ENCODE results near the gene ZCCHC24. TPM values are rescaled to one million over a fixed set of nuclear protein-coding genes. Genes with fewer than 3 reads are reported as not detected.
"Not testable (repeated sequence)": the region's sequence is repeated elsewhere in the genome, so short reads cannot be mapped to it uniquely, and the experiment has no call there.

Gene ZCCHC24
- total RNA-seq, 1 donor from 2014 or later: 2.7 TPM

- DNase-seq (ENCODE audit: low read depth in 2 of 2): peak; percentile 43 to 73
Observed at GRCh38 chr10:79347894-79348639, 97.4 kb downstream of the ZCCHC24 start.

GRCh38 chr10:79347226-79347893 is 98.1 kb downstream of the ZCCHC24 start, which contains the start of gene PPIF:
PPIF (plus strand) TSS chr10:79347469; CDS start chr10:79347549, 80 bp downstream.
- DNase-seq (ENCODE audit: low read depth in 2 of 2): peak; percentile 76 to 95

GRCh38 chr10:79346388-79347225 is 98.8 kb downstream of the ZCCHC24 start:
- DNase-seq (ENCODE audit: low read depth in 2 of 2): no peak

GRCh38 chr10:79346012-79346340 is 99.4 kb downstream of the ZCCHC24 start:
- DNase-seq (ENCODE audit: low read depth in 2 of 2): no peak

- no peak for DNase-seq (ENCODE audit: low read depth in 2 of 2)
Observed at GRCh38 chr10:79345241-79346011, 100.0 kb downstream of the ZCCHC24 start.

- DNase-seq (ENCODE audit: low read depth in 2 of 2): no peak
Observed at GRCh38 chr10:79344502-79345195, 100.8 kb downstream of the ZCCHC24 start.

- DNase-seq (ENCODE audit: low read depth in 2 of 2): no peak
Observed at GRCh38 chr10:79342811-79343561, 102.4 kb downstream of the ZCCHC24 start.

GRCh38 chr10:79342295-79342761 is 103.1 kb downstream of the ZCCHC24 start:
- DNase-seq (ENCODE audit: low read depth in 2 of 2): no peak

- no peak for DNase-seq (ENCODE audit: low read depth in 2 of 2)
Observed at GRCh38 chr10:79340646-79341244, 104.7 kb downstream of the ZCCHC24 start.

GRCh38 chr10:79339266-79339665 is 106.2 kb downstream of the ZCCHC24 start:
- DNase-seq (ENCODE audit: low read depth in 2 of 2): no peak

GRCh38 chr10:79337783-79338469 is 107.5 kb downstream of the ZCCHC24 start:
- not testable (repeated sequence) for DNase-seq (ENCODE audit: low read depth in 2 of 2)

GRCh38 chr10:79336739-79337138 is 108.7 kb downstream of the ZCCHC24 start:
- no peak for DNase-seq (ENCODE audit: low read depth in 2 of 2)

- DNase-seq (ENCODE audit: low read depth in 2 of 2): no peak
Observed at GRCh38 chr10:79336276-79336675, 109.1 kb downstream of the ZCCHC24 start.

- no peak for DNase-seq (ENCODE audit: low read depth in 2 of 2)
Observed at GRCh38 chr10:79335470-79336235, 109.8 kb downstream of the ZCCHC24 start.

- no peak for DNase-seq (ENCODE audit: low read depth in 2 of 2)
Observed at GRCh38 chr10:79335094-79335469, 110.3 kb downstream of the ZCCHC24 start.

GRCh38 chr10:79334573-79334972 is 110.9 kb downstream of the ZCCHC24 start:
- DNase-seq (ENCODE audit: low read depth in 2 of 2): no peak

GRCh38 chr10:79333513-79333912 is 111.9 kb downstream of the ZCCHC24 start:
- no peak for DNase-seq (ENCODE audit: low read depth in 2 of 2)

Measured in dermis microvascular lymphatic vessel endothelial cell (primary cell).